Measurements from ENCODE around the gene SIK3.

Gene SIK3

DNA sequence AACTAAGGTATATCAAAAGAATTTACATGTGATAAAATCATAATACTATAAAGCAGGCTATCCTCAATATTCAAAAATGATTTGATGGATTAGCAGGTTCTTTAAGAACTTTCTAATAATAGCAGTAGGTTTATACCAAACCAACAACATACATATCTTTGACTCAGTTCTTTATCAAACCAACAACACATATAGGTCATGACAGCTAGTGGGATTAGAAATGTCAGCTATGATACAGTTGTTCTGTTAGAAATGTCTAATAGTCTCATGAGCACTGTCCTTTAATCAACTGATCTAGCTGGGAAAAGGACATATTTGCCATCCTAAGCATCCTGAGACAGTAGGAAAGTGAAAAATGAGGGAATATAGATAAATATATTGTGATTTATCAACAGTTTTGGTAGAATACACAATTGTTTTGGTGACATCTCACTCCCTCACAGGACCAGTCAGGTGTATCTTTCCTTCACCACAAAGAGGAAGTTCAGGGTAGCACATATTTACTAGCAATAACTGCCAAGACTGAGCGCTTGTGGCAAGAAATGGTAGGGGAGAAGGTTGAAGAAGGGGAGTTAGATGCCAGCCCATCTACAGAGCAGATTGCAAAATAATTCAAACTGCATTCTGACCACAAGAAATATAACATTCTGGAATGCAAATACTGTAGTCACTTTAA lies 170.0 kb downstream of the SIK3 start:
- DNase-seq: peak in 2 of 5 experiments; percentile 59 to 78

GRCh38 chr11:116927163-116927974 lies 170.9 kb downstream of the SIK3 start:
- peak in 4 of 5 experiments; percentile 20 to 66 (median 36) for DNase-seq

GRCh38 chr11:116925050-116925449 lies 173.2 kb downstream of the SIK3 start:
- peak in 2 of 5 experiments; percentile 21 to 64 for DNase-seq

DNA sequence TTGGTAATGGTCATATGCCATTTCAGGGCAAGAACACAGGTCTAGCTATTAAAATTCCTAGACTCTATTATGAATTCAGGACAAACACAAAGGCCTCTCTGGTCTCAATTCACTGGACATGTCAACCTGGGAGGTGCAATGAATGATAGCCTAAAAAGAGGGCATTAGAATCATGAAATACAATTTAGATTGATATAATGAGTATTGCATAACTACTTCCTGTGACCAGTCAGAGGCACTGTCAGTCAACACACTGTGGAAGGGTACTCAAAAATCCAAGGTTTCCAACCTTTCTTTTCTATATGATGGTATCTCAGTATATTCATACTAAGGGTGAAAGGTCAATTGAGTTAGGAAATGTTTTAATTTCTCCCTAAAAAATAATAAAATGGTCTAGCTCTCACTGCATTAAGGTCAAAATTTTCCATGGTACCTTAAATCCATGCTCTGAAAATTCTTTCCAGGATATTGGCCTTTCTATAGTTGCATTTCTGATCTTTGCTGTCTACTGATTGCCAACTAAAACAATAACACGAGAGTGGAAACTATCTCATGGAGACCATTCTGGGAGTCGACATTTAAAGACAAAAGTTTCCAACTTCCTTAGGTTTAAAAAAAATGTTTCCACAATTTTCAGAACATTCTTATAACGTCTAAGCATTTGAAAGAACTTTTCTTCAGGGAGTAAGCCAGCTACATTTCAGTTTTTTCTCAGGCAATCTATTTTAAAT lies 179.1 kb downstream of the SIK3 start:
- DNase-seq: no peak

DNA sequence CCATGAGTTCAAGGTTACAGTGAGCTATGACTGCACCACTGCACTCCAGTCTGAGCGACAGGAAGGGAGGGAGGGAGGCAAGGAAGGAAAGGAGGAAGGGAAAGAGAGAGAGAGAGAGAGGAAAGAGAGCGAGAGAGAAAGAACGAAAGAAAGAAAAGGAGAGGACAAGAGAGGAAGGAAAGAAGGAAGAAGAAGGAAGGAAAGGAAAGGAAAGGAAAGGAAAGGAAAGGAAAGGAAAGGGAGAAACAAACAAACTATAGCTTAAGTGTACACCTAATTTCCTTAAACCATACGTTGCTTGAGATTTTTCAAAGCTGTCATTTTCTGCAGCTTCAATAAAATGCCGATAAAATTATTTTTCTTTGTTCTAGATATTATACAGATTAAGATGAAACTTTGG lies 180.6 kb downstream of the SIK3 start:
- no peak for DNase-seq

GRCh38 chr11:116916886-116917285 lies 181.3 kb downstream of the SIK3 start:
- DNase-seq: no peak

GRCh38 chr11:116916052-116916451 lies 182.2 kb downstream of the SIK3 start:
- DNase-seq: no peak

- DNase-seq: no peak
Measured at GRCh38 chr11:116913000-116913399, 185.2 kb downstream of the SIK3 start.

DNA sequence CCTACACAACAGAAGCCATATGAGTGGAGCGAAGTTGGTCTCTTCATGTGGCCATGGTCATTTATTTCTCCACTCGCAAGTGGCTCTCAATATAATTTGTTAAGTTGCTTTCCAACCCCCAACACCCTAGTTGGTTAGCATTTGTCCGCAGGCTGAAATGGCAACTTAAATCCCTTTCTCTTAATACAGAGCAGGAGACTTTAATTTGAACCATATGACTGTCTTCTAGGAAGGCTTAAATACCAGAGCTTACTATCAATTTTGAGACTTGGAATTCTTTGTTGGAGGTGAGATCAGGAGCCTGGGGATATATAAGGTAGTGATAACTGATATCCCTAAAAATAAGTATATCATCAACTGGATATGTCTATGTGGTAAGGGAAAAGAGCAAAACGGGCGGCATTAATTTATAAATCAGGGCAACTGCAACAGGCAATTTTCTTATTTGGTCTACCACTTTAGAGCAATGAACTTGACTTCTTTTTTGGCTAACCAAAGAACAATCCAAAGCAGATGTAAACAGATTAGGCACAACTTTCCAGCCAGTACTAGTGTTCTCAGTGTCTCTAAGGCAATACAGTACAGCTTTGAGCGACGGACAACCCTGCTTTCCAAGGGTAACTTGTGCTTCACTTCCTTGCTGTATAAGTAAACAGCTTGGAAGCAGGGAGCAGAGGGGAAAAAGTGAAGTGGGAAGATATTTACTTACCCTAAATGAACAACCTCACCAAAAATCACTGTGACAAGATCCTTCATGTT lies 186.1 kb downstream of the SIK3 start:
- no peak for DNase-seq

GRCh38 chr11:116910847-116911246 lies 187.4 kb downstream of the SIK3 start:
- no peak for DNase-seq

DNA sequence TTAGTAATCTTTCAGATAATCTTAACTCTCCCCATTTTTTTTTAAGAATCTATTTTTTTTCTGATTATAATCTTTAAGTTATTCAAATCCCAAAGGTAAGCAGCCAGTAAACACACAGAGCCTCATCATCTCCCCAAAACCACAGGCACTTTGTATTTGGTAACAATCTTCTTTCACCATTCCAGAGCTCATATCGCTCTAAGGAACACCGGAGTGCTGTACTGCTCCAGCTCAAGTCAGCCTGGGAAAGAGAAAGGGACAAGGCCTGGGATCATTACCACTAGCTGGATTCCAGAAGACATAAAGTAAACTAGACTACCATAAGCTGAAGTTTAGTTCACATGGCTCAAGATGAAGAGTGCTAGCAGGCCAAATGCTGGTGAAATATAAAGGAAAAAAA lies 187.8 kb downstream of the SIK3 start:
- DNase-seq: no peak

GRCh38 chr11:116909245-116909644 lies 189.0 kb downstream of the SIK3 start:
- no peak for DNase-seq

GRCh38 chr11:116906479-116906878 lies 191.7 kb downstream of the SIK3 start:
- no peak for DNase-seq

DNA sequence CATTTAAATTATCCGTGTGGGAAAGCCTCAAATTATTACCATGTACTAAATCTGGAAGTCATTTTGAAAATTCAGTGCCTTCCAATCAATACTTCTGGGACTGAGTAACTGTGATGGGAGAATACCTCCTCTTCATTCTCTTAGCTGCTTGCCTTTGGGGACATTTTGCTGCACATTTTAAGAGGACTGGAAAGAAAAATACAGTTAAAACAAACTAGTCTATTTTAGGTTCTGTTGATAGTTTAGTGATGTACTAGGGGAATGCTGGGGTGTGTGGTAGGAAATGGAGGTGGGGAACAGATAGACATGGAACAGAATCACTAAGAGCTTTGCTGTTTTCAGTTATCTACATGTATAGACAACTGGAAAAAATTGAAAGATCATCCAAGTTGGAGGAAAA lies 195.1 kb downstream of the SIK3 start:
- no peak for DNase-seq

- no peak for DNase-seq
Measured at GRCh38 chr11:116901964-116902688, 196.1 kb downstream of the SIK3 start.

GRCh38 chr11:116901211-116901610 lies 197.0 kb downstream of the SIK3 start:
- no peak for DNase-seq

DNA sequence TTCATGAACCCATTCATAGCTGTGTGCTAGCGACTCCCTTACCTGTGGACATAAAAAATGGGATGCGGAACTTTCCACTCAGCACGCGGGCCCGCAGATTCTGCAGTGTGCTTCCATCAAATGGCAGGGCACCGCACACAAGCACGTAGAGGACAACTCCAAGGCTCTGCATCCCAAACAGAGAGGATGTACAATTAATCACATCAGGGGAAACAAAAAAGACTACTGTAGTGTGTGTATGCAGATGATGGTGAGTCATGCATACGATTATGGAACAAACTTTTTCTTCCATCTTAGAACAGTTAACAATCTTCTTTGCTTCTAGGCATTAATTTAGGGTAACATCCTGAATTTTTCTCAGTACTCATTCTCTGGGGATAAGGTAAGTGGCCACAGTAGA lies 202.0 kb downstream of the SIK3 start:
- no peak for DNase-seq

DNA sequence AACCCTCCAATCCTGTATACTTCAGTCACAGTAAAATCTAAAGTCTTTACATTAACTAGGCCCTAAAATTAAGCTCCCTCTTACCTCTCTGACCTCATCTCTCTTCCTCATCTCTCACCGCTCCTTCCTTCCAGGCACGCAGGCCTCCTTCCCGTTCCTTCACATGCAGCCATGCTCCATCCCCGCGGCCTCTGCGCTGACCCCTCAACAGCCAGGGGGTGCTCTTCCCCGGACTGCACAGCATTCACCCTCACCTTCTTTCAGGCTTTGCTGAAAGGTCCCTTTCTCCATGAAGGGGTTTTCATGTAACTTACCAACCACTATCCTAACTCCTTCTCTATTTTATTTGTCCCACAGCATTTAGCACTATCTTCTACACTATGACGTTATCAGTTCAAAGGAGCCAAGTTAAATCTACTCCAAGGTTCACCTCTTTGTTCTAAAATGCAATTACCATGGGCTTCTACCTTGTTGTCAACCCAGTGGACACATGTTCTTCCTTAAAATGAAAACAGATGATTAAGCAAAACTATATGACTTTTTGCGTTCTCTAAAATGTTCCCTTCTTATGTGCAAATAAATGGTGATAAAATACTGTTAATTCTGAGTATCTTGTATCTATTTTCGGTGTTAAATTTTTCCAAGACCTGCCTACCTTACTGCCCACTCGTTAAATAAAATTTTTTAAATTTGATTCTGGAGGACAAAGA lies 203.0 kb downstream of the SIK3 start:
- no peak for DNase-seq

GRCh38 chr11:116893906-116894305 lies 204.3 kb downstream of the SIK3 start:
- DNase-seq: no peak

DNA sequence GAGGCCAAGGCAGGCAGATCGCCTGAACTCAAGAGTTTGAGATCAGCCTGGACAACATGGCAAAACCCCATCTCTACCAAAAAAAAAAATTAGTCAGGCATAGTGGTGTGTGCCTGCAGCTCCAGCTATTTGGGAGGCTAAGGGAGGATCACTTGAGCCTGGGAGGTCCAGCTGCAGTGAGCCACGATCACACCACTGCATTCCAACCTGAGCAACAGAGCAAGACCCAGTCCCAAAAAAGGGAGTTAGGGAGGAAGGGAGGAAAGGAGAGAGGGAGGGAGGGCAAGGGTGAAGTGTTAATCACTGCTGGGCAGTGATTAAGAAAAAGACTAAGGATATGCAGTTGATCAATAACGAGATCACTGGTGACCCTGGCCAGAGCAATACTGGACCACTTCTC lies 204.8 kb downstream of the SIK3 start:
- DNase-seq: no peak

DNA sequence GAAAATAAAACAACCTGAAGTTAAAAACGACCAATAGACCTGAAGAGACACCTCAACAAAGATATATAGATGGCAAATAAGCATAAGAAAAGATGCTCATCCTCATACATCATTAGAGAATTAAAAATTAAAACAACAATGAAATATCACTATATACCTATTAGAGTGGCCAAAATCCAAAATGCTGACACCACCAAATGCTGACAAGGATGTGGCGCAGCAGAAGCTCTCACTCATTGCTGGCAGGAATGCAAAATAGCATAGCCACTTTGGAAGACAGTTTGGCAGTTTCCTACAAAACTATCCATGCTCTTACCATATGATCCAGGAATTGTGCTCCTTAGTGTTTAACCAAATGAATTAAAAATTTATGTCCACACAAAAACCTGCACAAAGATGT lies 205.9 kb downstream of the SIK3 start:
- DNase-seq: no peak

All from T-helper 2 cell (primary cell).